K562 treated with DMSO at 1 percent for 48 hours (cell line): ENCODE data around the gene CABLES2. TPM values are rescaled to one million over a fixed set of nuclear protein-coding genes. Genes with fewer than 3 reads are reported as not detected.

Experiments
- total RNA-seq: library from RNA; unstranded; fragments of 300-600 nt; gene quantifications from 2 replicates; pipeline ENCODE4 v1.2.3, GENCODE V29; 2022; ENCODE audit warnings: low replicate concordance; ENCODE audit errors: extremely low read depth

Gene CABLES2
- total RNA-seq, result not detected in 2 replicates

GRCh38 chr20:62407221-62407992 is at the start of gene CABLES2:
Gene CABLES2, minus strand, starts transcription at chr20:62407285. Its CDS starts 9 bp downstream, at chr20:62407276.

GRCh38 chr20:62427172-62428001 is 20.3 kb upstream of the CABLES2 start, which contains the start of gene RBBP8NL:
Gene RBBP8NL, minus strand, starts transcription at chr20:62427539. Its CDS starts 7,892 bp downstream, at chr20:62419647.

GRCh38 chr20:62386383-62387218 is 20.5 kb downstream of the CABLES2 start, which contains the start of gene RPS21:
Gene RPS21, plus strand, starts transcription at chr20:62387103. Its CDS starts 236 bp downstream, at chr20:62387339.

GRCh38 chr20:62367136-62367632 is 39.9 kb downstream of the CABLES2 start, which contains the start of gene LAMA5:
Gene LAMA5, minus strand, starts transcription at chr20:62367312. Its CDS starts 67 bp downstream, at chr20:62367245.

Other genes with a start within 250 kb of the CABLES2 start
- not detected in 2 replicates for gene MTG2, start 224.3 kb downstream of the CABLES2 start, total RNA-seq
- not detected in 2 replicates for gene HRH3, start 187.0 kb downstream of the CABLES2 start, total RNA-seq
- gene OSBPL2, start 168.8 kb downstream of the CABLES2 start, total RNA-seq, result not detected in 2 replicates
- gene ADRM1, start 104.3 kb downstream of the CABLES2 start, total RNA-seq, result 328 TPM in 1 of 2 replicates, not detected in the other
- 55.7 TPM in 1 of 2 replicates, not detected in the other for gene LAMA5, start 40.0 kb downstream of the CABLES2 start, total RNA-seq
- gene RPS21, start 20.2 kb downstream of the CABLES2 start, total RNA-seq, result 8,738 TPM in 1 of 2 replicates, not detected in the other
- gene RBBP8NL, start 20.3 kb upstream of the CABLES2 start, total RNA-seq, result not detected in 2 replicates
- not detected in 2 replicates for gene GATA5, start 68.7 kb upstream of the CABLES2 start, total RNA-seq
- gene SLCO4A1, start 235.2 kb upstream of the CABLES2 start, total RNA-seq, result not detected in 2 replicates